Esophagus squamous epithelium (tissue), 5 donors: ENCODE data around the gene DIPK1B. TPM values are rescaled to one million over a fixed set of nuclear protein-coding genes. Genes with fewer than 3 reads are reported as not detected.
A peak's percentile ranks its signal among the peaks of the same experiment; 100 is the strongest.

Source experiments
- DNase-seq: peaks from one replicate; lab custom pipeline; 2025; lab: John Stamatoyannopoulos, UW
- H3K27ac ChIP-seq, 4 donors: fragments of 200-600 bp; sonication (generic); one replicate each; pipeline ENCODE4 v1.5.1; 2016 to 2019; ENCODE audit warnings: mild to moderate bottlenecking in 1 of 4
- H3K27me3 ChIP-seq, 4 donors: fragments of 200-600 bp; sonication (generic); 1 replicate in 3 of 4; 2 replicates in 1 of 4; pipeline versions ENCODE4 v1.5.1 to v1.6.0; 2017 to 2021; ENCODE audit warnings: antibody characterized with exemption in 1 of 4
- H3K36me3 ChIP-seq, 3 donors: fragments of 200-600 bp; sonication (generic); one replicate each; pipeline ENCODE4 v1.5.1; 2016 to 2019
- H3K4me1 ChIP-seq, 3 donors: fragments of 200-600 bp; sonication (generic); one replicate each; pipeline ENCODE4 v1.5.1; 2017 to 2019
- H3K4me3 ChIP-seq, 4 donors: fragments of 200-600 bp; sonication (generic); 1 replicate in 3 of 4; 2 replicates in 1 of 4; pipeline ENCODE4 v1.5.1; 2016 to 2019; ENCODE audit warnings: mild to moderate bottlenecking in 2 of 4, moderate library complexity in 1 of 4
- H3K9me3 ChIP-seq, 3 donors: fragments of 200-600 bp; sonication (generic); one replicate each; pipeline ENCODE4 v1.5.1; 2016 to 2019
- POLR2A ChIP-seq, 4 donors: fragments of 450-650 bp; IDR thresholded peaks; one replicate each; pipeline ENCODE4 v1.6.1; 2017; ENCODE audit warnings: antibody characterized with exemption in 4 of 4, mild to moderate bottlenecking in 4 of 4, moderate library complexity in 3 of 4
- WGBS, 2 donors: methylation state at CpG; one replicate each; pipeline ENCODE4 v1.1.5; 2018; 5-methylcytosine and 5-hydroxymethylcytosine counted together
- intact Hi-C: fragments of 100-400 bp; cut with DNase I; formaldehyde crosslinking; loops from one replicate; pipeline ENCODE4 v1.15.0; 2022
- total RNA-seq, 4 donors: library from RNA; depleted of rRNA; stranded (reverse); fragments of >200 nt; gene quantifications; one replicate each; pipeline ENCODE4 v1.1.0, GENCODE V29; 2016
- TF ChIP-seq, protein P1 (sequence below), 6 experiments: fragments of 450-650 bp in 4 of 6; fragments of 200-600 bp in 2 of 6; sonication (generic) in 2 of 6; IDR thresholded peaks; one replicate each; pipeline ENCODE4 v1.5.1; 2016 to 2019; ENCODE audit warnings: antibody characterized with exemption in 6 of 6, mild to moderate bottlenecking in 4 of 6, moderate library complexity in 4 of 6
- donor health status: DM: yes; HTN: yes; CAD: no.

The DIPK1B gene
- total RNA-seq, 4 donors from 2014 or later = 0.48 to 6.3 (median 1.1) TPM

DNA sequence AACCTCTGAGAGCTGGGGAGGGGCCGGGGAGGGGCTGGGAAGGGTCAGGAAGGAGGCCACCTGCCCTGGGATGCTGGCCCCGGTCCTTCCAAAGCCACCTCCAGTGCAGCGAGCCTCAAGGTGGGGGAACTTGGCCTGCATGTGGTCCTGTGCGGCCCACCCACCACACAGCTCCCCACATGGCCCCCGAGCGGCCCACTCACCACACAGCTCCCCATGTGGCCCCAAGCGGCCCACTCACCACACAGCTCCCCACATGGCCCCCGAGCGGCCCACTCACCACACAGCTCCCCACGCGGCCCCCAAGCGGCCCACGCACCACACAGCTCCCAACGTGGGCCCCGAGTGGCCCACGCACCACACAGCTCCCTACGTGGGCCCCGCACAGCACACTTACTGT is 32.4 kb downstream of the DIPK1B start:
- peaks cover 10 to 70% (median 20%) of the 10 kb centered on the region in 4 donors for H3K27me3 ChIP-seq
- DNase-seq = no peak

DNA sequence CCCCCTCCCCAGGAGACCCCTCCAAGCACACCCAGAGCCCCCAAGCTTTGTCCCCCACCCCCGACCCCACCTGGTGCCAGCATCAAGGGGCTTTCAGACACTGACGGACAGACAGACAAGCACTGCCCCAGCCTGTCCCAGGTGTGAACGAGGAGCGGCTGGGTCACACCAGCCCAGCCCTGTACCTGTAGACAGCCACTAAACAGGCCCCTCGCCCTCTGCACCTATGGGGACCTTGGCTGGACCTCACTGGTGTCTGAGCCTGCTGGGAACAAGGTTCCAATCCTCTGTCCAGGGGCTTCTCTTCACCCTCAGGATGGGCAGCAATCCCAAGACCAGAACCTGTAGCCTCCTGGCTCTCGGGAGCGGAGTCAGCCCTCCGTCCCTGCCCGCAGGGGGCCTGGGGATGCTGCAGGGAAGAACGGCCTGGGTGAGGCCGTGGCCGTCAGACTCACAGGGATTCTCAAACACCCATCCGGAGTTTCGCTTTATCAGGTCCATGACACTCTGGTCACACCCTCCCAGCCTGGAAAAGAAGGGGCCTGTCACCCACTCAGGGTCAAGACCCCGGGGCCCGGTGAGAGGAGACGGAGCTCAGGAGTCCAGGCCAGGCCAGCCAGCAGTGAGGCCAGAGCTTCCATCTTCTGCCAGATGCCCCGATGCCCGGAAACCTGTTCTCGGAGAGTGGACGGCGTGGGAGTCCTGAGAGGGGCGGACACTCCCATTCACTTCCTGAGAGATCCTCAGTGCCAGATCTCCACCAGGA is 33.2 kb downstream of the DIPK1B start:
- no peaks in the 10 kb centered on the region for H3K9me3 ChIP-seq
- no peak for DNase-seq
- TF ChIP-seq POLR2A (IDR thresholded peaks at IDR 0.05) = no peak
- TF ChIP-seq, protein P1, sequence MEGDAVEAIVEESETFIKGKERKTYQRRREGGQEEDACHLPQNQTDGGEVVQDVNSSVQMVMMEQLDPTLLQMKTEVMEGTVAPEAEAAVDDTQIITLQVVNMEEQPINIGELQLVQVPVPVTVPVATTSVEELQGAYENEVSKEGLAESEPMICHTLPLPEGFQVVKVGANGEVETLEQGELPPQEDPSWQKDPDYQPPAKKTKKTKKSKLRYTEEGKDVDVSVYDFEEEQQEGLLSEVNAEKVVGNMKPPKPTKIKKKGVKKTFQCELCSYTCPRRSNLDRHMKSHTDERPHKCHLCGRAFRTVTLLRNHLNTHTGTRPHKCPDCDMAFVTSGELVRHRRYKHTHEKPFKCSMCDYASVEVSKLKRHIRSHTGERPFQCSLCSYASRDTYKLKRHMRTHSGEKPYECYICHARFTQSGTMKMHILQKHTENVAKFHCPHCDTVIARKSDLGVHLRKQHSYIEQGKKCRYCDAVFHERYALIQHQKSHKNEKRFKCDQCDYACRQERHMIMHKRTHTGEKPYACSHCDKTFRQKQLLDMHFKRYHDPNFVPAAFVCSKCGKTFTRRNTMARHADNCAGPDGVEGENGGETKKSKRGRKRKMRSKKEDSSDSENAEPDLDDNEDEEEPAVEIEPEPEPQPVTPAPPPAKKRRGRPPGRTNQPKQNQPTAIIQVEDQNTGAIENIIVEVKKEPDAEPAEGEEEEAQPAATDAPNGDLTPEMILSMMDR (IDR thresholded peaks at IDR 0.05) = no peak
- intact Hi-C loops = no loop called here
- H3K27ac ChIP-seq = peak overlapping the region in 2 of 4 donors; percentile 28 to 29
- 50 to 57% methylated on average over 1 to 6 of the region's 23 CpGs for WGBS, 2 donors
- H3K4me3 ChIP-seq = peak overlapping the region in 2 of 4 donors; percentile 23 to 45
- no peaks in the 10 kb centered on the region for H3K36me3 ChIP-seq
- H3K27me3 ChIP-seq = peaks cover 8 to 62% (median 20%) of the 10 kb centered on the region in 4 donors
- peaks cover 24 to 44% (median 29%) of the 10 kb centered on the region in 3 donors for H3K4me1 ChIP-seq

More for the DNA sequence above, 32.4 kb downstream of the DIPK1B start:
- whole genome bisulfite sequencing, 2 donors = 73 to 100% methylated on average over 1 to 3 of the region's 18 CpGs
- peak overlapping the region in 2 of 4 donors; percentile 23 to 45 for H3K4me3 ChIP-seq
- no peak for TF ChIP-seq POLR2A (IDR thresholded peaks at IDR 0.05)
- TF ChIP-seq, protein P1 (IDR thresholded peaks at IDR 0.05) = no peak
- intact Hi-C loops = no loop called here
- H3K4me1 ChIP-seq = peaks cover 24 to 44% (median 29%) of the 10 kb centered on the region in 3 donors
- no peaks in the 10 kb centered on the region for H3K9me3 ChIP-seq
- no peak overlapping the region for H3K27ac ChIP-seq
- H3K36me3 ChIP-seq = no peaks in the 10 kb centered on the region

DNA sequence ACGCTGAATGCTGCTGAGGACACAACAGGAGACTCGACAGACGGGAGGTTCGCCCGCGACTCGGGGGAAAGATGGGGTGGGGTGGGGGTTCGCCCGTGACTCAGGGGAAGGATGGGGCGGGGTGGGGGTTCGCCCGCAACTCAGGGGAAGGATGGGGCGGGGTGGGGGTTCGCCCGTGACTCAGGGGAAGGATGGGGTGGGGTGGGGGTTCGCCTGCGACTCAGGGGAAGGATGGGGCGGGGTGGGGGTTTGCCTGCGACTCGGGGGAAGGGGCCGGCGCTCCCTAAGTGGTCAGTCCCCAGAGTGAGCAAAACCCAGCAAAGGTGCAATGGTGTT is 33.8 kb downstream of the DIPK1B start:
- 44 to 65% methylated on average over 4 to 8 of the region's 22 CpGs for WGBS, 2 donors
- Histone ChIP-seq H3K36me3 (no peaks in the 10 kb centered on the region), H3K4me1 (peaks cover 23 to 38% (median 25%) of the 10 kb centered on the region in 3 donors), H3K27ac (peak overlapping the region in 2 of 4 donors; percentile 13 to 28), H3K4me3 (no peak overlapping the region), H3K9me3 (no peaks in the 10 kb centered on the region), H3K27me3 (peaks cover 4 to 58% (median 18%) of the 10 kb centered on the region in 4 donors)
- DNase-seq = no peak
- TF ChIP-seq POLR2A (IDR thresholded peaks at IDR 0.05) = no peak
- TF ChIP-seq, protein P1 (IDR thresholded peaks at IDR 0.05) = no peak
- intact Hi-C loops = no loop called here

DNA sequence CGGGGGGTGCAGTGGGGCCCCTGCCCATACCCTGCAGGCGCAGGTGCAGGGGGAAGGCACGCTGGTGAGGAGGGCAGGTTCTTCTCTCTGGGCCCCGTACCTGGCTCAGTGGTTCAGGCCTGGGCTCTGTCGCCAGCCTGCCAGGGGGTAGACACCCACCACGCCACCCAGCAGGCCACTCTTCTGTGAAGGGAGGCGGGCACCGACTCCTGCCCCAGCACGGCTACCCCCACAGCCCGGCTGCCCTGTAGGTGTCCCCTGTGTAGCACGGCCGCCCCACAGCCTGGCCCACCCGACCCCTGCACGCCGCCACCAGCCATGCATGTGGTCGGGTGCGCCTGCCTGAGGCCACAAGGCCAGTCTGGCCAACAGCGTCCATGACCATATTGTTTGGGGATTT is 34.2 kb downstream of the DIPK1B start:
- H3K4me1 ChIP-seq = peaks cover 18 to 33% (median 20%) of the 10 kb centered on the region in 3 donors
- no peak overlapping the region for H3K4me3 ChIP-seq
- DNase-seq = no peak
- peaks cover 4 to 57% (median 14%) of the 10 kb centered on the region in 4 donors for H3K27me3 ChIP-seq
- H3K27ac ChIP-seq = peak overlapping the region in 2 of 4 donors; percentile 9 to 13
- TF ChIP-seq, protein P1 (IDR thresholded peaks at IDR 0.05) = no peak
- TF ChIP-seq POLR2A (IDR thresholded peaks at IDR 0.05) = no peak
- no peaks in the 10 kb centered on the region for H3K36me3 ChIP-seq
- 80 to 82% methylated on average over 3 to 7 of the region's 18 CpGs for WGBS, 2 donors
- intact Hi-C loops = no loop called here
- peaks cover 0 to 3% (median 2%) of the 10 kb centered on the region in 3 donors for H3K9me3 ChIP-seq
